Motor neuron (in vitro differentiated cells): ENCODE measurements around the gene PAQR9. TPM values are rescaled to one million over a fixed set of nuclear protein-coding genes. Genes with fewer than 3 reads are reported as not detected.

ENCODE experiments used
- ATAC-seq, 8 experiments: fragments of 200-7000 bp; cut with Tn5 transposase; replicated peaks in 6 of 8; 2 replicates each; pipeline ENCODE4 v1.8.0; 2021; ENCODE audit warnings: mild to moderate bottlenecking in 8 of 8, moderate library complexity in 8 of 8
- H3K27ac ChIP-seq, 2 donors: fragments of 250-450 bp; sonication (Bioruptor Pico); 2 replicates each; pipeline ENCODE4 v1.9.0; 2021; ENCODE audit warnings: antibody characterized with exemption in 2 of 2, mild to moderate bottlenecking in 2 of 2, moderate library complexity in 1 of 2
- H3K4me1 ChIP-seq, 2 donors: fragments of 250-450 bp; sonication (Bioruptor Pico); replicated peaks in 1 of 2; 2 replicates each; pipeline ENCODE4 v1.6.1; 2021; ENCODE audit warnings: antibody characterized with exemption in 2 of 2, mild to moderate bottlenecking in 2 of 2, moderate library complexity in 1 of 2
- H3K4me3 ChIP-seq, 5 donors: fragments of 250-450 bp; sonication (Bioruptor Pico); 2 replicates each; pipeline ENCODE4 v1.9.0; 2021; ENCODE audit warnings: antibody characterized with exemption in 5 of 5, mild to moderate bottlenecking in 5 of 5, moderate library complexity in 4 of 5
- WGBS, 10 experiments: fragments of 450-650 bp; shearing (Covaris generic); methylation state at CpG; one replicate each; pipeline ENCODE4 v1.0.0; 2022; 5-methylcytosine and 5-hydroxymethylcytosine counted together
- in situ Hi-C, 9 experiments: fragments of 400-800 bp; cut with MboI; loops; one replicate each; pipeline ENCODE4 v1.15.0; 2021; ENCODE audit warnings: low sequenced_read_pairs in 9 of 9, low pct_unique_long_range_greater_than_20kb in 2 of 9; ENCODE audit not compliant: unreplicated experiment in 9 of 9
- total RNA-seq, 8 experiments: library from RNA; unstranded; fragments of 300-600 nt; gene quantifications; 2 replicates each; pipeline versions ENCODE4 v1.2.3 to v1.2.4, GENCODE V29; 2022

PAQR9 gene
- total RNA-seq, 8 experiments from 2014 or later, result 0.36 to 4.0 (median 2.0) TPM

DNA sequence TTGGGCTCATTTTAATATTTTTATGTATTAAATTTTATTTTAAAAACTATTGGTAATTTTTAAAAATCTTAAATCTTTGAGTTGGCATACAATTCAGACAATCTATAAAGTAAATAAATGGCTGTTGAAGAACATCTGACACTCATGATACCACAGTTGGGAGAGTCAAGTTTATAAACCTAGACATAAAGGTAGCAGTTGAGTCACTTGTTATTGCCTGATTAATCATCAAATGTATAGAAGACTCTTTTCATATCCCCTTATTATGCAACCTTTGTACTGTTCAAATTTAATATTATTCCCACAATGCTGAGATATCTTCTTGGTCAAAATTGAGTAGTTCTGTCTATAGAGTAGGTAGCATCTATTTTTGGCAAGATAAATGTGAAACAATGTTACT lies 19.6 kb downstream of the PAQR9 start:
- Histone ChIP-seq H3K4me1 (no peaks in the 10 kb centered on the region), H3K27ac (no peak overlapping the region), H3K4me3 (no peak overlapping the region)
- in situ Hi-C loops, result no loop called here
- ATAC-seq, result no peak

DNA sequence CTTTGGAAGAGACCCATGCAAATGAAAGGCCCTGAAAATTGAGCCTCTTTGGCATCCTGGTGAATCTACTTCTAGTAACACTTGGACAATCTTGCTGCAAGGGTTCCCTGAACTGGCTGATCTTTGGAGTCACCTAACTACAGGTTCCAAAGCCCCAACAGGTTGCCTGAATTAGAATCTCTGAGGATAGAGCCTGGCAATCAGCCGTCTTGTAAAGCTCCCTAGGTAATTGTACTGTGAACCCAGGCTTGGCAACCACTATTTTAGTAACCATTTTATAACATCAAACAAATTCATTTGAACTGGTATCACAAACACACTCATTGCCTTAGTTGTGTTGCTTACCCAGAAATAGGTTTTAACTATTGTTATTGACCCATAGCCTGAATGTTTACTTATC lies 20.1 kb downstream of the PAQR9 start:
- no peaks in the 10 kb centered on the region for H3K4me1 ChIP-seq
- in situ Hi-C loops, result no loop called here
- no peak for ATAC-seq
- 33 to 100% (median 100%) methylated on average over 1 of the region's 1 CpG; no CpG with 5 or more reads in 3 of the 10 experiments for WGBS, 10 experiments
- no peak overlapping the region for H3K27ac ChIP-seq
- H3K4me3 ChIP-seq, result no peak overlapping the region

DNA sequence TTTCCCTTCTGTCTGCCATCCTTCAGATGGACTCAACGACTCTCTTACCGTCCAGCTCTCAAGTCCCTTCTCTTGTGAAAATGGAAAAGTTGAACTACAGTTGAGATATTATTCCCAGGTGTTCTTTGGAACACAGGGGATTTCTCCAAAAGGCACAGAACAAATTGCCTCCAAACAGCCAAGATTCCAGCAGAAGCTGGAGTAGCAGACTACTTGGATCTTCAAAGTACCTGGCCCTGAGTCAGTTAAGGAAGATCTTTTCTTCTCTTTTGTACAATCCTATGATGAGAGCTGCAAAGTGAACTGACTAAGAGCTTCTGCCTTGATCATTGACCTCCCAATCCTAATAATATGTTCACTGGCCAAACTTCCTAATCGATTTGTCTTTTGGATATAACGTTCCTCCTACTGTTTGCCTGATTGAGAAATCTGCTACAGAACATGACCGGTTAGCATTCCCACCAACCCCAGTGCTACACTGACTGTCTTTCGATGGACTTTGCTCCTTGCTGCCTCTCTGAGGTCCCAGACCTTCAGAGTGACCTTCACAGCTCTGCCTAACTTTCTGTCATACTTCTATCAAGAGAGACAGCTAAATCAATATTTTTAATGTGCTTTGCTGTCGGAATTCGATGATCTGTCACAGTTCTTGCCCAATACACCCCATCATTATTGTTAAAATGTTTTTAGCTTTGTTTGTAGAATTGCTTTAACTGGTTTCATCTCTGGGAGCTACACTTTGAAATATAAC lies 21.9 kb downstream of the PAQR9 start:
- H3K4me1 ChIP-seq, result no peaks in the 10 kb centered on the region
- no peak overlapping the region for H3K27ac ChIP-seq
- H3K4me3 ChIP-seq, result no peak overlapping the region
- no peak for ATAC-seq
- 60 to 100% (median 87%) methylated on average over 2 to 8 of the region's 8 CpGs; no CpG with 5 or more reads in 1 of the 10 experiments for WGBS, 10 experiments
- in situ Hi-C loops, result no loop called here

DNA sequence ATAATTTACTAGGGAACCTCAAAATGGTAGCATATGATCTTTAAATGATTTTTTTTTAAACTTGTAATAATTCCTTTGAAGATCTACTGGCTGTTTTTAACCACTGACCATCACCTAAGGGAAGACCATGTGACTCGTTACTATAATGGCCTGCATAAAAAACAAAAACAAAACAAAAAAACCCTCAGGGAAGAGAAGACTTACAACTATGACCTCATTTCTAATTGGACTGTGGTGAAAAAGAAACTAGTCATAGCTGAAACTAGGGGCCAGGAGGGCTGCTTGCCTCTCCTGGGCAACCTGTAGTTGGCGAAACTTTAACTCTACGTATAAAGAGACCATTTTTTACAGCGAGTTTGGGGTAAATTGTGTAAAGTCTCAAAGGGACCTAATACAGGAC lies 23.0 kb downstream of the PAQR9 start:
- in situ Hi-C loops, result no loop called here
- no peak for ATAC-seq
- 30 to 100% (median 64%) methylated on average over 1 to 4 of the region's 4 CpGs; no CpG with 5 or more reads in 1 of the 10 experiments for WGBS, 10 experiments
- H3K27ac ChIP-seq, result no peak overlapping the region
- H3K4me1 ChIP-seq, result no peaks in the 10 kb centered on the region
- no peak overlapping the region for H3K4me3 ChIP-seq

DNA sequence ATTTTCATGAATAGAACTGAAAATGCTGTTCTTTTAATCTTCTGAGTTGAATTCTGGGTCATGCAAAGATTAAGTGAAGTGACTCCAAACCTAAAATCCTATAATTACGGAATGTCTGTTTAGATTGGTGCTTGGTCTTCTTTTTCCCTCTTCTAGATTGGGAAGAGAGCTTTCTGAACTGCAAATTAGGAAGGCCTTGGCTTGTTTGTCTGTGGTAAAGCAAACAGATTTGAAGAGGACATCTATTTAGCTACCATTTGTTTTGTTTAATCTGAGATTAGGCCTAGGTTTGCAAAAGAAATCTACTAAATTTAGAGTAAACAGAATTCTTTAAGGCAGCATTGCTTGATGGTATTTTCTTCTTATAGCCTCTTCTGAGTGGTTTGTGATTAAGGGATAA lies 23.5 kb downstream of the PAQR9 start:
- in situ Hi-C loops, result no loop called here
- H3K27ac ChIP-seq, result no peak overlapping the region
- ATAC-seq, result no peak

DNA sequence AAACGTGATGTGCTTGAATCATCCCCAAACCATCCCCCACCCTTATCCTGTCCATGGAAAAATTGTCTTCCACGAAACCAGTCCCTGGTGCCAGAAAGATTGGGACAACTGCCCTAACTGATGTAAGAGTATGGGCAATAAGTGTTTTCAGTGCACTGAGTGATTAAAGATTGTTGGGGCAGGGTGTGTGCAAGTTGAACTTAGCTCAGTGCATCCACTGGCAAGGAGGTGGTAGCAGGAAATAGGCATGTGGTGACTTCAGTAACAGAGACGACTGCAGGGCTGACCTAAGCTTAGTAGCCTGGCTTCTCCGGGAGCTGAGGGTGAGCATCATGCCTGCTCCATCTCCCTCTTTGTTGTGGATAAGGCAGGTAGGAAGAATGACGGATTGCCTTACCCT lies 27.5 kb downstream of the PAQR9 start:
- Histone ChIP-seq H3K4me3 (no peak overlapping the region), H3K4me1 (no peaks in the 10 kb centered on the region), H3K27ac (no peak overlapping the region)
- ATAC-seq, result no peak
- WGBS, 10 experiments, result 33 to 100% (median 79%) methylated on average over 1 to 5 of the region's 5 CpGs; no CpG with 5 or more reads in 2 of the 10 experiments
- in situ Hi-C loops, result no loop called here

More for the DNA sequence above, 23.5 kb downstream of the PAQR9 start:
- Histone ChIP-seq H3K4me3 (no peak overlapping the region), H3K4me1 (no peaks in the 10 kb centered on the region)
- WGBS, 10 experiments, result 80 to 100% (median 89%) methylated on average over 1 of the region's 1 CpG; no CpG with 5 or more reads in 1 of the 10 experiments

DNA sequence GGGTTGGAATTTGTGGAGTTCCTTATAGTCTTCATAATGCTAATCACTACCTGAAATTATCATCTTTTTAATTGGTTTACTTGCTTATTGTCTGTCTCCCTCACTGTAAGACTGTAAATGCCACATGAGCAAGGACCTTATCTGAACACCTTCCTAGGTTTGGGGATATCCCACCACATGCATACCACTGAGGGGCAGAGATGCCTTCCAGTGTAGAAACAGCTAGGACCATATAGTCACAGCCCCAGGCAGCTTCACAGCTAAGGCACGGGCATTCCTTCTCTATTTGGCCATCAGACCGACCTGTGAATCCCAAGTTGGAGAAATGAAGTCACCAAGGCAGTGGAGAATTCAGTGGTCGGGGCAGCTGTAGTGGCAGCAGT lies 28.6 kb downstream of the PAQR9 start:
- ATAC-seq, result no peak
- in situ Hi-C loops, result no loop called here
- Histone ChIP-seq H3K27ac (no peak overlapping the region), H3K4me3 (no peak overlapping the region), H3K4me1 (no peaks in the 10 kb centered on the region)
- WGBS, 10 experiments, result 61 to 100% (median 90%) methylated on average over 3 of the region's 3 CpGs; no CpG with 5 or more reads in 6 of the 10 experiments

DNA sequence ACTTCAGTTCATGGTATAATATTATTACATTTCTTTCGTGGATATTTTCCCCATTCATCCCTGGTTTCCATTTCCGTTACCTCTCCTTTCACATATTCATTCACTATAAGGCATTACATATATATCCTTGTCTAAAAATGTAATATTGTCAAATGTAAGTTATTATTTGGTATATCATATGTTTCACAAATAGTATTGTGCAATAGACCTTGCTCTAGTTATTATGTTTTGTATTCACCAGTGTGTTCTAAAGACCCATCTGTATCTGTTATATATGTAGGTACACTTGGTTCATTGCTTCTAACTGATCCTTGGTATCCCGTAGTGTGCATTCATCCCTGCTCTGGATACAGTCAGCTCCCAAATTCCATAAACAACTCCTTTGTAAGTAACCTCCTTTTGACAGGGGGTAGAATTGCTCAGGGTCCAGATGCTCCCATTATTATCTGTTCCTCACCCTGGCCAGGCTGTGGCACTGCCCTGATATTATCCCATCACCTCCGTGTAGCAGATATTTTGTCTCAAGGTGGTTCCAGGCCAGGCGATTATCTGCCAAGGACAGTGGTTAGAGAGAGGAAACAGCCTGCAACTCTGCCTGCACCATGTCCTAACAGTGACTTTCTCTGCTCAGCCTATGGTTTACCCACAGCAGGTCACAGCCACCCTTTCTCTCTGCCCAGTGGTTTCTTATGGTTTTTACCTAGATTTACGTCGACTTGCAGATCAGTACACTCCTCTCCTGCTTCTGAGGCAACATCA lies 29.2 kb downstream of the PAQR9 start:
- in situ Hi-C loops, result no loop called here
- Histone ChIP-seq H3K4me1 (no peaks in the 10 kb centered on the region), H3K4me3 (no peak overlapping the region), H3K27ac (no peak overlapping the region)
- ATAC-seq, result no peak
- WGBS, 10 experiments, result 14 to 95% (median 63%) methylated on average over 2 to 6 of the region's 7 CpGs; no CpG with 5 or more reads in 2 of the 10 experiments

DNA sequence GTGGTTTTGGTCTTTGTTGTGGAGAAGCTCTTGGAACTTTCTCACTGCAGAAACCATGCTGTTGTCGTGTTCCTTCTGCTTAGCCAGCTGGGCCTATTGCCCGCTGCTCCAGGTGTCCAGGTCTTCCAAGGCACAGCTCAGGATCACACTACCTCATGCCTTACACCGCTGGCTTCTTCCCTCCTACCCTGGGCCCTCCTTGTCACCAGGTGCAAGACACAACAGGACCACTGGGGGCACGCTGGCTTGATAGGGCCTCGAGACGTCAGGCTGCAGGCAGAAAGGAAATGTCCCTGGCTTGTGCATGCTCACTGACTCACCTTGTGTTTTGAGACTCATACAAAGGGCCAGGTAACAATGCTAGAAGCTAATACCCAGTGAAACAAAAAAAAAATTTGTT lies 32.3 kb downstream of the PAQR9 start:
- in situ Hi-C loops, result no loop called here
- WGBS, 10 experiments, result 40 to 92% (median 87%) methylated on average over 1 to 2 of the region's 6 CpGs; no CpG with 5 or more reads in 6 of the 10 experiments
- ATAC-seq, result peak in 1 of 8 experiments; percentile 25
- Histone ChIP-seq H3K4me1 (no peaks in the 10 kb centered on the region), H3K4me3 (no peak overlapping the region), H3K27ac (no peak overlapping the region)

DNA sequence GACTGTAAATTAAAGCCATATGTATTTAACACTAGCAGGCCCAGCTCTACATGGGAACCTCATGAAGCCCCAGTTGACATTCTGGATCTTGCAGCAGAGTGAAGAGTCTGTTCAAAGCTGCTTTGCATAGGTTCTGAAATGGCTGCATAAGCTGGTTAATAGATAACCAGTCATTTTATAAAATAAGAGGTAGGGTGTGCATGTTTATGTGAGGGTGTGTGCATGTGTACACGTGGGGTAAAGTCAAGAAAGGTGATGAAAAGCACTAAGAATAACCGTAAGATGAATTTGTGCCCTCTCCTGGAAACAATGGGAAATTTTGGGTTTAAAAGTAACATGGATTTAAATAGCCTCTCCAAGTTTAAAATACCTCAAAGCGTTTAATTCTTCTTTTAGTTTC lies 33.0 kb downstream of the PAQR9 start:
- ATAC-seq, result no peak
- H3K27ac ChIP-seq, result no peak overlapping the region
- 0 to 100% (median 40%) methylated on average over 1 to 3 of the region's 3 CpGs; no CpG with 5 or more reads in 3 of the 10 experiments for WGBS, 10 experiments
- H3K4me1 ChIP-seq, result no peaks in the 10 kb centered on the region
- H3K4me3 ChIP-seq, result no peak overlapping the region
- in situ Hi-C loops, result no loop called here

DNA sequence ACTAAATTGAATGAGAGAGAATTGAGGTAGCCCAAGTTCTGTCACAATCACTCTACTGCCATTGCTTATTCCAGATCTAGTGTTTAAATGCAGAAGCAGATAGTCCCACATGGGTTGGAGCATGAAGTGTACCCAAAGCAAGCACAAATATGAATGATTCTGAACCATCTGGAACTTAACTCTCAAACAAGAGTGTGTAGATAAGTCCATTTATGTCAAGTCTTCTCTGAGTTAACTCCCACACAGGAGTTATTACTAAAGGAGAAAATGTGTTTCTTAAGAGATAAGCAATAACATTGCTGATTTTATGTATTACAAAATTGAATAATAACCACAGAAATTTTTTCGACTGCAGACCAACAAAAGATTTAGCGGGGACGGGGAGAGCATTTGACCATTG lies 33.6 kb downstream of the PAQR9 start:
- no peak overlapping the region for H3K4me3 ChIP-seq
- no peak for ATAC-seq
- WGBS, 10 experiments, result 64 to 100% (median 82%) methylated on average over 1 to 3 of the region's 3 CpGs; no CpG with 5 or more reads in 1 of the 10 experiments
- in situ Hi-C loops, result no loop called here
- no peak overlapping the region for H3K27ac ChIP-seq
- H3K4me1 ChIP-seq, result no peaks in the 10 kb centered on the region

DNA sequence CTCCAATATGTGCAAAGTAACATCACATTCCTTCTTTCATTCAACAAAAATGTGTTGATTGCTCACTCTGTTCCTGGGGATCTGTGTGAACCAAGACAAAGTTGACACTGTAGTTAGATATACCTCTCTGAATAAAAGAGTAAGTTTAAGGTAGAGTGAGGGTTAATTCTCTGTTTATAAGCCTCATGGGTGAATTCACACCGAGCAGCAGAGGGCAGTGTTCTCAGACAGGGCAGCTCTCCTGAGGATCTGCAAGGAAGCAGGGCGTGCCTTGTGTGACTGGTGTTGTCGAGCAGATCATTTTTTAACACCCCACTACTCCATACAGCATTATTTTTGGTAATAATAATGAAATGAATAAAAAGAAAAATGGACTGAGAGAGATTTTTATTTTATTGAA lies 34.4 kb downstream of the PAQR9 start:
- peak in 2 of 8 experiments; percentile 38 to 62 for ATAC-seq
- Histone ChIP-seq H3K4me3 (no peak overlapping the region), H3K27ac (no peak overlapping the region), H3K4me1 (no peaks in the 10 kb centered on the region)
- WGBS, 10 experiments, result 38 to 56% (median 43%) methylated on average over 2 to 3 of the region's 3 CpGs; no CpG with 5 or more reads in 3 of the 10 experiments
- in situ Hi-C loops, result no loop called here

DNA sequence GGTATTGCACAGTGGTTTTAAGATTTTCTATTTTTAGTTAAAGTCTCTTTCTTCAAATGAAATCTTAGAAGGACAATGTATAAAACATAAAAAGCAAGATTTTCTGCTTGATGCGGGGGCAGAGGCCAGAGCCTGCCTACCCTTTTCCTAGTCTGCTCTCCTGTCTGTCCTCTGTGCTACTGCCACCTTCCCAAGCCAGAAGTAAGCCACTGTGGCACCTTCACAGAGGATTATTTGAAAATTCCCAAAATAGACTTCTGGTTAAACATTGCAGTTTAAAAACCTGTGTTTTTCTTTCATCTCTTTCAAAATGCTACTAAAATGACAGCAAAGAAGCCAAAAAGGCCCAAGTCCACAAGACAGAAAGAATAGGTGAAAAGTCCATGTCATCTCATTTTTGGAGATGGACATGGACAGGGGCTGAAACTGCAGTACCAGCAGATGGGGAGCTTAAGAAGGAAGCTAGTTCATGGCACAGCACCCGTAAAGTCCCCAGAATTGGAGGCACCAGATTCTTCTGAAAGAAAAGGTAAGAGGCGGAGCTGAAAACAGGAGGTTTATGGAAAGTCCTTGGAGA lies 37.0 kb downstream of the PAQR9 start:
- Histone ChIP-seq H3K4me1 (no peaks in the 10 kb centered on the region), H3K27ac (no peak overlapping the region), H3K4me3 (no peak overlapping the region)
- ATAC-seq, result no peak
- 81 to 100% (median 90%) methylated on average over 1 to 3 of the region's 3 CpGs; no CpG with 5 or more reads in 1 of the 10 experiments for WGBS, 10 experiments
- in situ Hi-C loops, result no loop called here
